Glutamatergic neuron (in vitro differentiated cells): Measurements from ENCODE around the gene MYH8. TPM values are rescaled to one million over a fixed set of nuclear protein-coding genes. Genes with fewer than 3 reads are reported as not detected.

Source experiments
- DNase-seq: peaks from one replicate; pipeline ENCODE4 v3.0.0; 2022
- H3K27ac Mint-ChIP-seq: one replicate; pipeline ENCODE4 v1.8.0; 2020; ENCODE audit warnings: mild to moderate bottlenecking, mixed read lengths, inconsistent platforms; ENCODE audit not compliant: unreplicated experiment
- H3K27me3 Mint-ChIP-seq: one replicate; pipeline ENCODE4 v1.8.0; 2020; ENCODE audit warnings: mild to moderate bottlenecking, moderate library complexity, mixed read lengths, inconsistent platforms; ENCODE audit not compliant: unreplicated experiment
- H3K36me3 Mint-ChIP-seq: one replicate; pipeline ENCODE4 v1.8.0; 2020; ENCODE audit warnings: mild to moderate bottlenecking, mixed read lengths, inconsistent platforms; ENCODE audit not compliant: unreplicated experiment
- H3K4me1 Mint-ChIP-seq: one replicate; pipeline ENCODE4 v1.8.0; 2020; ENCODE audit warnings: mild to moderate bottlenecking, low read depth, mixed read lengths, inconsistent platforms; ENCODE audit not compliant: unreplicated experiment
- H3K4me3 Mint-ChIP-seq: one replicate; pipeline ENCODE4 v1.8.0; 2020; ENCODE audit warnings: mild to moderate bottlenecking, mixed read lengths, inconsistent platforms; ENCODE audit not compliant: unreplicated experiment
- H3K9me3 Mint-ChIP-seq: one replicate; pipeline ENCODE4 v1.8.0; 2020; ENCODE audit warnings: mild to moderate bottlenecking, moderate library complexity, mixed read lengths, inconsistent platforms; ENCODE audit not compliant: unreplicated experiment
- CTCF ChIP-seq: fragments of 200-600 bp; sonication (generic); IDR thresholded peaks from one replicate; pipeline ENCODE4 v1.5.0; 2021; ENCODE audit not compliant: partially characterized antibody, unreplicated experiment
- total RNA-seq: library from RNA; stranded (reverse); fragmentation: NEBNext Ultra II Directional; extraction: Animal tissue kit (Norgen Biotek cat#: 25700); gene quantifications from one replicate; pipeline ENCODE4 v1.2.1, GENCODE V29; 2021; ENCODE audit not compliant: unreplicated experiment

Gene MYH8
- total RNA-seq, 1 donor from 2014 or later: 0.96 TPM

- Mint-ChIP-seq H3K27ac (no peak overlapping the region), H3K9me3 (no peaks in the 10 kb centered on the region), H3K27me3 (no peaks in the 10 kb centered on the region), H3K36me3 (no peaks in the 10 kb centered on the region), H3K4me3 (no peak overlapping the region), H3K4me1 (no peaks in the 10 kb centered on the region)
- no peak for TF ChIP-seq CTCF
- DNase-seq: no peak
Observed at GRCh38 chr17:10428781-10429180, 7.0 kb upstream of the MYH8 start.

DNA sequence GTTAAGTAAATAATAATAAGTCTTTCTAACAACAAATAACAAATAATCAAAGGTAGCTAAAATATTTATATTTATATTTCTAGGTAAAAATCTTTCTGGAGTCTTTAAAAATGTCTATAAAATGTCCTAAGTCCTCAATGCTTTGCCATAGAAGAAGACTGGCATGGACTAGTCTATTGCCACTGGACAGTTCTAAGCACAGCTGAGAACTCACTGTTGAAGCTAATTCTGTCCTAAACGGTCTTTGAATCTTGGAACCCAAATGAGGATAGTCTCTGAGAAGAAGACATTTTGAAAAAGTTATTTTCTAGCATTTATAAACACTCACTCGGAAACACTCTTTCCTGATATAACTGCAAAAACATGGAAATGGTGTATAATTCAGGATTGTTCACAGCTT lies 539 bp downstream of the MYH8 start:
- H3K4me3 Mint-ChIP-seq: no peak overlapping the region
- H3K27ac Mint-ChIP-seq: no peak overlapping the region
- H3K4me1 Mint-ChIP-seq: peaks cover 4% of the 10 kb centered on the region
- DNase-seq: no peak
- H3K36me3 Mint-ChIP-seq: no peaks in the 10 kb centered on the region
- H3K27me3 Mint-ChIP-seq: no peaks in the 10 kb centered on the region
- H3K9me3 Mint-ChIP-seq: no peaks in the 10 kb centered on the region
- no peak for TF ChIP-seq CTCF

DNA sequence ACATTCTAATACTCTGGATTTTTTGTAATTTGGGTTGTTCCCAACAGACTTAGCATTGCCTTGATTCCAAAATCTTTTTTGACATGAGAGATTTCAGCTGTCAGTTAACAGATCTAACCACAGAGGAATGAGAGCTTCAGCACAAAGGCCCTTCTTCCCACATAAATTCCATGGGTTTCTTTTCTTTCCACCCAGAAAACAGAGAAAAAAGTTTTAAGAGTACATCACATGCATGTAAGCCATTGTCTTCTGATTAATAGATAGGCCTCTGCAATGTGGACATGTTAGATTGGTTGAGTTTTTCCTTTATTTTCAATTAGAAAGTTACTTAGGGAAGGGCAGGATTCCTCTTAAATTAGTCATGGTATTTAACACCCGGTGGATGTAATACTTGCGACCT lies 939 bp downstream of the MYH8 start:
- no peaks in the 10 kb centered on the region for H3K36me3 Mint-ChIP-seq
- no peak for TF ChIP-seq CTCF
- H3K4me1 Mint-ChIP-seq: peaks cover 4% of the 10 kb centered on the region
- no peak for DNase-seq
- H3K27me3 Mint-ChIP-seq: peaks cover 1% of the 10 kb centered on the region
- H3K27ac Mint-ChIP-seq: no peak overlapping the region
- no peaks in the 10 kb centered on the region for H3K9me3 Mint-ChIP-seq
- no peak overlapping the region for H3K4me3 Mint-ChIP-seq

DNA sequence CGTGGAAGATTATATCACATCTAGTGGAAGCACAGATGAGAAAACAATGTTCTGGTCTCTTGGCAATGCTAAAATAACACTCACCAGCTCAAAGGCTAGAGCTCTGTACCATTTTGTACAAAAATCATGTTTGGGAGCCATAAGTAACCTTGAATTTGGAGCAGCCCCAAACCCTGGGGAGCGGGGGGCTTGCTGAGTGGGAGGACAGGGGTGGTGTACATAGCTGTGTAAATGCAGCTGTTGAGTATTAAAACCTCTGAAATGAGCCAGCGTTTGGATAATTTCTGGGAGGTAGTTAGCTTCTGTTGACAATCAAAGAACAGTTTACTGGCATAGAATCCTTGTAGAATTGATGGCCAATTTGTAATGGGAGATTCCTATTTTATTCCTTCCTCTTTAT lies 4.3 kb downstream of the MYH8 start:
- Mint-ChIP-seq H3K27ac (no peak overlapping the region), H3K9me3 (no peaks in the 10 kb centered on the region), H3K4me1 (peaks cover 4% of the 10 kb centered on the region), H3K36me3 (no peaks in the 10 kb centered on the region), H3K4me3 (no peak overlapping the region), H3K27me3 (peaks cover 1% of the 10 kb centered on the region)
- no peak for DNase-seq
- no peak for TF ChIP-seq CTCF

DNA sequence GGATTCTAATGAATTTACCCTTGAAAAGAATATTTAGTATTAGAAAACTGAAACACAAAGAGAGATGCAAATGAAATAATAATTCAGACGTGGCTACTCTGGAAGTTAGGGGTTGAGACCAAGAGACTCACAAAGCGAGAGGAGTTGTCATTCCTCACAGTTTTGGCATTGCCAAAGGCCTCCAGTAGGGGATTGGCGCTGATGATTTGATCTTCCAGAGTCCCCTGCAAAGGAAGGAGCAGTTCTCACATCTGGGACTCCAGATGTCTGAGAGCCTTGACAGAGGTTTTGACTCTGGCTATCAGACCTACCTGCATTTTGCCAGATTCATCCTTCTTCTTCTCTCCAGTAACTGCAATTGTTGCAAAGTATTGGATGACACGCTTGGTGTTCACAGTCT lies 6.6 kb downstream of the MYH8 start:
- no peaks in the 10 kb centered on the region for H3K4me1 Mint-ChIP-seq
- no peak overlapping the region for H3K27ac Mint-ChIP-seq
- no peaks in the 10 kb centered on the region for H3K9me3 Mint-ChIP-seq
- H3K36me3 Mint-ChIP-seq: no peaks in the 10 kb centered on the region
- peaks cover 1% of the 10 kb centered on the region for H3K27me3 Mint-ChIP-seq
- H3K4me3 Mint-ChIP-seq: no peak overlapping the region
- no peak for DNase-seq
- no peak for TF ChIP-seq CTCF
